ENCODE measurements around the gene TTC23.

GRCh38 chr15:99212406-99212805 is 37.0 kb downstream of the TTC23 start:
- TF ChIP-seq CTCF (IDR thresholded peaks at IDR 0.05), result no peak
- TF ChIP-seq POLR2A (IDR thresholded peaks at IDR 0.05), result no peak
